GM23338 (cell line): ENCODE results near the gene MAD1L1.

Source experiments
- CREB1 ChIP-seq: fragments of 250-450 bp; sonication (Bioruptor Pico); IDR thresholded peaks from 2 replicates; pipeline ENCODE4 v1.5.0; 2020; ENCODE audit warnings: low read depth, mild to moderate bottlenecking, moderate library complexity
- EZH2 ChIP-seq: fragments of 200-600 bp; sonication (generic); IDR thresholded peaks from one replicate; pipeline ENCODE4 v1.8.0; 2017; ENCODE audit warnings: antibody characterized with exemption, mild to moderate bottlenecking, low read depth; ENCODE audit not compliant: unreplicated experiment
- EZH2phosphoT487 ChIP-seq: fragments of 200-600 bp; sonication (generic); IDR thresholded peaks from one replicate; pipeline ENCODE4 v1.8.1; 2018; ENCODE audit warnings: antibody characterized with exemption; ENCODE audit not compliant: unreplicated experiment
- POLR2AphosphoS5 ChIP-seq: IDR thresholded peaks from 2 replicates; pipeline ENCODE4 v1.6.1; 2016; ENCODE audit warnings: antibody characterized with exemption, low read depth
- ZNF331 ChIP-seq: fragments of 250-450 bp; sonication (Bioruptor Pico); IDR thresholded peaks from 2 replicates; pipeline ENCODE4 v1.5.0; 2020; ENCODE audit warnings: low read depth, mild to moderate bottlenecking, moderate library complexity
- TF ChIP-seq, protein P1 (sequence below), 2 experiments: fragments of 200-600 bp in 1 of 2; sonication (generic) in 1 of 2; conservative IDR thresholded peaks; 2 replicates each; pipeline versions ENCODE4 v1.5.1 to v1.6.1; 2016 to 2017; ENCODE audit warnings: antibody characterized with exemption in 2 of 2, low read depth in 2 of 2, mild to moderate bottlenecking in 2 of 2, moderate library complexity in 1 of 2
- TF ChIP-seq, protein P2 (sequence below): IDR thresholded peaks from one replicate; pipeline ENCODE4 v1.6.1; 2018; ENCODE audit warnings: antibody characterized with exemption; ENCODE audit not compliant: unreplicated experiment

DNA sequence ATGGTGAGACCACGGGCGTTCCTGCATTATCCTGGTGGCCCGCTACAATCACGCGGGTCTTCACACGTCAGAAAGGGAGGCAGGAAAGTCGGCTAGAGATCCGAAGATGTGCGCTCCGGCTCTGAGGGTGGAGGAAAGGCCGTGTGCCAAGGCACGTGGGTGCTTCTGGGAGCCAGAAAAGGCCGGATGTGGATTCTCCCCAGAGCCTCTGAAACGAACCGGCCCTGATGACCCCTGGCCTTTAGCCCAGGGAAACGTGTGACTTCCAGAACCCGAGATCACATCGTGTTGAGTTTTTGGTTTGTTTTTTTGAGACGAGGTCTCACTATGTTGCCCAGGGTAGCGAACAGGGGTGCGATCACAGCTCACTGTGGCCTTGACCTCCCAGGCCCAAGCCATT is 318.4 kb downstream of the MAD1L1 start:
- TF ChIP-seq, protein P1, sequence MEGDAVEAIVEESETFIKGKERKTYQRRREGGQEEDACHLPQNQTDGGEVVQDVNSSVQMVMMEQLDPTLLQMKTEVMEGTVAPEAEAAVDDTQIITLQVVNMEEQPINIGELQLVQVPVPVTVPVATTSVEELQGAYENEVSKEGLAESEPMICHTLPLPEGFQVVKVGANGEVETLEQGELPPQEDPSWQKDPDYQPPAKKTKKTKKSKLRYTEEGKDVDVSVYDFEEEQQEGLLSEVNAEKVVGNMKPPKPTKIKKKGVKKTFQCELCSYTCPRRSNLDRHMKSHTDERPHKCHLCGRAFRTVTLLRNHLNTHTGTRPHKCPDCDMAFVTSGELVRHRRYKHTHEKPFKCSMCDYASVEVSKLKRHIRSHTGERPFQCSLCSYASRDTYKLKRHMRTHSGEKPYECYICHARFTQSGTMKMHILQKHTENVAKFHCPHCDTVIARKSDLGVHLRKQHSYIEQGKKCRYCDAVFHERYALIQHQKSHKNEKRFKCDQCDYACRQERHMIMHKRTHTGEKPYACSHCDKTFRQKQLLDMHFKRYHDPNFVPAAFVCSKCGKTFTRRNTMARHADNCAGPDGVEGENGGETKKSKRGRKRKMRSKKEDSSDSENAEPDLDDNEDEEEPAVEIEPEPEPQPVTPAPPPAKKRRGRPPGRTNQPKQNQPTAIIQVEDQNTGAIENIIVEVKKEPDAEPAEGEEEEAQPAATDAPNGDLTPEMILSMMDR (conservative IDR thresholded peaks at IDR 0.05; ENCODE audit: low read depth in 2 of 2) = no peak
- TF ChIP-seq EZH2phosphoT487 (no peak), EZH2 (no peak), CREB1 (CRISPR knock-in tag) (no peak), POLR2AphosphoS5 (no peak), ZNF331 (CRISPR knock-in tag) (no peak)
- TF ChIP-seq, protein P2, sequence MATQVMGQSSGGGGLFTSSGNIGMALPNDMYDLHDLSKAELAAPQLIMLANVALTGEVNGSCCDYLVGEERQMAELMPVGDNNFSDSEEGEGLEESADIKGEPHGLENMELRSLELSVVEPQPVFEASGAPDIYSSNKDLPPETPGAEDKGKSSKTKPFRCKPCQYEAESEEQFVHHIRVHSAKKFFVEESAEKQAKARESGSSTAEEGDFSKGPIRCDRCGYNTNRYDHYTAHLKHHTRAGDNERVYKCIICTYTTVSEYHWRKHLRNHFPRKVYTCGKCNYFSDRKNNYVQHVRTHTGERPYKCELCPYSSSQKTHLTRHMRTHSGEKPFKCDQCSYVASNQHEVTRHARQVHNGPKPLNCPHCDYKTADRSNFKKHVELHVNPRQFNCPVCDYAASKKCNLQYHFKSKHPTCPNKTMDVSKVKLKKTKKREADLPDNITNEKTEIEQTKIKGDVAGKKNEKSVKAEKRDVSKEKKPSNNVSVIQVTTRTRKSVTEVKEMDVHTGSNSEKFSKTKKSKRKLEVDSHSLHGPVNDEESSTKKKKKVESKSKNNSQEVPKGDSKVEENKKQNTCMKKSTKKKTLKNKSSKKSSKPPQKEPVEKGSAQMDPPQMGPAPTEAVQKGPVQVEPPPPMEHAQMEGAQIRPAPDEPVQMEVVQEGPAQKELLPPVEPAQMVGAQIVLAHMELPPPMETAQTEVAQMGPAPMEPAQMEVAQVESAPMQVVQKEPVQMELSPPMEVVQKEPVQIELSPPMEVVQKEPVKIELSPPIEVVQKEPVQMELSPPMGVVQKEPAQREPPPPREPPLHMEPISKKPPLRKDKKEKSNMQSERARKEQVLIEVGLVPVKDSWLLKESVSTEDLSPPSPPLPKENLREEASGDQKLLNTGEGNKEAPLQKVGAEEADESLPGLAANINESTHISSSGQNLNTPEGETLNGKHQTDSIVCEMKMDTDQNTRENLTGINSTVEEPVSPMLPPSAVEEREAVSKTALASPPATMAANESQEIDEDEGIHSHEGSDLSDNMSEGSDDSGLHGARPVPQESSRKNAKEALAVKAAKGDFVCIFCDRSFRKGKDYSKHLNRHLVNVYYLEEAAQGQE = no peak
